H9 (cell line): ENCODE data around the gene FAM47C. TPM values are rescaled to one million over a fixed set of nuclear protein-coding genes. Genes with fewer than 3 reads are reported as not detected.
A peak's percentile ranks its signal among the peaks of the same experiment; 100 is the strongest.
"Not testable (repeated sequence)": the region's sequence is repeated elsewhere in the genome, so short reads cannot be mapped to it uniquely, and the experiment has no call there.

Experiments used
- DNase-seq: peaks from one replicate; pipeline ENCODE4 v3.0.0-alpha.2; 2017
- H2AFZ ChIP-seq: one replicate; pipeline ENCODE4 v1.6.1; 2013; ENCODE audit warnings: mild to moderate bottlenecking, low read length, control low read depth, moderate library complexity
- H2AK5ac ChIP-seq: 2 replicates; pipeline ENCODE4 v1.6.1; 2013; ENCODE audit warnings: low read length, control low read depth, mixed read lengths; ENCODE audit not compliant: insufficient read length
- H2BK120ac ChIP-seq: one replicate; pipeline ENCODE4 v1.6.1; 2013; ENCODE audit warnings: low read depth, mild to moderate bottlenecking, low read length, control low read depth, inconsistent platforms; ENCODE audit not compliant: poor library complexity, severe bottlenecking
- H2BK12ac ChIP-seq: 2 replicates; pipeline ENCODE4 v1.6.1; 2013; ENCODE audit warnings: low read length, control low read depth, mixed read lengths, low read depth; ENCODE audit not compliant: insufficient read length
- H2BK15ac ChIP-seq: 2 replicates; pipeline ENCODE4 v1.6.1; 2013; ENCODE audit warnings: low read depth, low read length, control low read depth
- H2BK20ac ChIP-seq: one replicate; pipeline ENCODE4 v1.6.1; 2013; ENCODE audit warnings: low read depth, mild to moderate bottlenecking, low read length, control low read depth, inconsistent platforms; ENCODE audit not compliant: poor library complexity, severe bottlenecking
- H2BK5ac ChIP-seq: 2 replicates; pipeline ENCODE4 v1.6.1; 2013; ENCODE audit warnings: low read length, control low read depth, mixed read lengths; ENCODE audit not compliant: insufficient read length
- H3K14ac ChIP-seq: 2 replicates; pipeline ENCODE4 v1.6.1; 2013; ENCODE audit warnings: low read length, control low read depth; ENCODE audit not compliant: insufficient read depth
- H3K18ac ChIP-seq: 2 replicates; pipeline ENCODE4 v1.6.1; 2013; ENCODE audit warnings: low read depth, mild to moderate bottlenecking, mixed read lengths, low read length, control low read depth; ENCODE audit not compliant: insufficient read length
- H3K23ac ChIP-seq: 2 replicates; pipeline ENCODE4 v1.6.1; 2013; ENCODE audit warnings: low read length, control low read depth, mixed read lengths, low read depth; ENCODE audit not compliant: insufficient read length
- H3K23me2 ChIP-seq: 2 replicates; pipeline ENCODE4 v1.6.1; 2013; ENCODE audit warnings: low read depth, mild to moderate bottlenecking, mixed read lengths, low read length, control low read depth; ENCODE audit not compliant: insufficient read length, poor library complexity, severe bottlenecking
- H3K27ac ChIP-seq: 2 replicates; pipeline ENCODE4 v1.5.1; 2013; ENCODE audit warnings: low read length, control low read depth, mixed read lengths, low read depth; ENCODE audit not compliant: insufficient read length
- H3K27me3 ChIP-seq: 2 replicates; pipeline ENCODE4 v1.6.1; 2013; ENCODE audit warnings: low read length, control low read depth, inconsistent platforms; ENCODE audit not compliant: insufficient read depth
- H3K4ac ChIP-seq: 2 replicates; pipeline ENCODE4 v1.6.1; 2013; ENCODE audit warnings: low read depth, mild to moderate bottlenecking, control low read depth, inconsistent platforms, low read length, moderate library complexity
- H3K4me1 ChIP-seq: 2 replicates; pipeline ENCODE4 v1.6.1; 2013; ENCODE audit warnings: low read length, control low read depth, inconsistent platforms; ENCODE audit not compliant: insufficient read depth
- H3K4me2 ChIP-seq: 2 replicates; pipeline ENCODE4 v1.6.1; 2013; ENCODE audit warnings: low read length, control low read depth, mixed read lengths; ENCODE audit not compliant: insufficient read length, insufficient read depth
- H3K56ac ChIP-seq: 2 replicates; pipeline ENCODE4 v1.6.1; 2013; ENCODE audit warnings: low read depth, mild to moderate bottlenecking, mixed read lengths, low read length, control low read depth; ENCODE audit not compliant: insufficient read length
- H3K79me1 ChIP-seq: 2 replicates; pipeline ENCODE4 v1.6.1; 2013; ENCODE audit warnings: low read depth, mild to moderate bottlenecking, moderate library complexity, low read length, control low read depth, inconsistent platforms; ENCODE audit not compliant: insufficient read depth, poor library complexity, severe bottlenecking
- H3K79me2 ChIP-seq: 2 replicates; pipeline ENCODE4 v1.6.1; 2013; ENCODE audit warnings: low read length, control low read depth, inconsistent platforms; ENCODE audit not compliant: insufficient read depth
- H3K9ac ChIP-seq: 2 replicates; pipeline ENCODE4 v1.6.1; 2013; ENCODE audit warnings: low read length, control low read depth, mixed read lengths; ENCODE audit not compliant: insufficient read length; ENCODE audit errors: extremely low read depth
- H3K9me3 ChIP-seq: one replicate; pipeline ENCODE4 v1.6.1; 2013; ENCODE audit warnings: low read depth, low read length, inconsistent platforms; ENCODE audit not compliant: control insufficient read depth
- H3T11ph ChIP-seq: one replicate; pipeline ENCODE4 v1.6.1; 2013; ENCODE audit warnings: mild to moderate bottlenecking, low read length, control low read depth, inconsistent platforms
- H4K20me1 ChIP-seq: one replicate; pipeline ENCODE4 v1.6.1; 2013; ENCODE audit not compliant: control insufficient read depth, insufficient read length, insufficient read depth
- H4K5ac ChIP-seq: 2 replicates; pipeline ENCODE4 v1.6.1; 2013; ENCODE audit warnings: low read depth, mild to moderate bottlenecking, mixed read lengths, low read length, control low read depth; ENCODE audit not compliant: insufficient read length
- H4K8ac ChIP-seq: replicated peaks from 2 replicates; pipeline ENCODE4 v1.6.1; 2013; ENCODE audit warnings: low read length, control low read depth, mixed read lengths, low read depth; ENCODE audit not compliant: insufficient read length
- H4K91ac ChIP-seq: 2 replicates; pipeline ENCODE4 v1.6.1; 2013; ENCODE audit warnings: low read depth, mild to moderate bottlenecking, moderate library complexity, mixed read lengths, low read length, control low read depth; ENCODE audit not compliant: insufficient read length
- H3K27ac Mint-ChIP-seq, 3 experiments: 2 replicates in 2 of 3; 3 replicates in 1 of 3; pipeline ENCODE4 v1.8.0; 2020 to 2021; ENCODE audit warnings: mixed read lengths in 3 of 3, mild to moderate bottlenecking in 1 of 3, moderate library complexity in 1 of 3
- H3K27me3 Mint-ChIP-seq: 2 replicates; pipeline ENCODE4 v1.8.0; 2021; ENCODE audit warnings: low read depth, mild to moderate bottlenecking, moderate library complexity, mixed read lengths
- H3K36me3 Mint-ChIP-seq, 3 experiments: 2 replicates in 2 of 3; 3 replicates in 1 of 3; pipeline ENCODE4 v1.8.0; 2020 to 2021; ENCODE audit warnings: low read depth in 3 of 3, mixed read lengths in 3 of 3; ENCODE audit not compliant: insufficient read depth in 1 of 3
- H3K4me1 Mint-ChIP-seq, 2 experiments: 2 replicates each; pipeline ENCODE4 v1.8.0; 2020; ENCODE audit warnings: mixed read lengths in 2 of 2
- H3K4me3 Mint-ChIP-seq, 2 experiments: 2 replicates in 1 of 2; 3 replicates in 1 of 2; pipeline ENCODE4 v1.8.0; 2020 to 2021; ENCODE audit warnings: mild to moderate bottlenecking in 2 of 2, mixed read lengths in 2 of 2, moderate library complexity in 1 of 2
- H3K9me3 Mint-ChIP-seq, 2 experiments: 2 replicates in 1 of 2; 3 replicates in 1 of 2; pipeline ENCODE4 v1.8.0; 2020; ENCODE audit warnings: mild to moderate bottlenecking in 2 of 2, mixed read lengths in 2 of 2, moderate library complexity in 1 of 2
- WGBS: extraction: QIAGEN DNeasy Blood & Tissue Kit; methylation state at CpG from one replicate; pipeline ENCODE4 v1.1.7; 2013; ENCODE audit warnings: missing lambda C conversion rate, low lambda C conversion rate, mixed read lengths; ENCODE audit not compliant: insufficient read length; ENCODE audit errors: extremely low coverage; 5-methylcytosine and 5-hydroxymethylcytosine counted together
- total RNA-seq: library from RNA; stranded (reverse); gene quantifications from 2 replicates; pipeline ENCODE4 v1.2.1, GENCODE V29; 2021
- TF ChIP-seq, protein P1 (sequence below): fragments of 200-600 bp; sonication (generic); conservative IDR thresholded peaks from 3 replicates; pipeline ENCODE4 v1.8.0; 2021; ENCODE audit warnings: antibody characterized with exemption, mild to moderate bottlenecking

Gene FAM47C
- total RNA-seq, 1 experiment from 2014 or later = 0.07 TPM

DNA sequence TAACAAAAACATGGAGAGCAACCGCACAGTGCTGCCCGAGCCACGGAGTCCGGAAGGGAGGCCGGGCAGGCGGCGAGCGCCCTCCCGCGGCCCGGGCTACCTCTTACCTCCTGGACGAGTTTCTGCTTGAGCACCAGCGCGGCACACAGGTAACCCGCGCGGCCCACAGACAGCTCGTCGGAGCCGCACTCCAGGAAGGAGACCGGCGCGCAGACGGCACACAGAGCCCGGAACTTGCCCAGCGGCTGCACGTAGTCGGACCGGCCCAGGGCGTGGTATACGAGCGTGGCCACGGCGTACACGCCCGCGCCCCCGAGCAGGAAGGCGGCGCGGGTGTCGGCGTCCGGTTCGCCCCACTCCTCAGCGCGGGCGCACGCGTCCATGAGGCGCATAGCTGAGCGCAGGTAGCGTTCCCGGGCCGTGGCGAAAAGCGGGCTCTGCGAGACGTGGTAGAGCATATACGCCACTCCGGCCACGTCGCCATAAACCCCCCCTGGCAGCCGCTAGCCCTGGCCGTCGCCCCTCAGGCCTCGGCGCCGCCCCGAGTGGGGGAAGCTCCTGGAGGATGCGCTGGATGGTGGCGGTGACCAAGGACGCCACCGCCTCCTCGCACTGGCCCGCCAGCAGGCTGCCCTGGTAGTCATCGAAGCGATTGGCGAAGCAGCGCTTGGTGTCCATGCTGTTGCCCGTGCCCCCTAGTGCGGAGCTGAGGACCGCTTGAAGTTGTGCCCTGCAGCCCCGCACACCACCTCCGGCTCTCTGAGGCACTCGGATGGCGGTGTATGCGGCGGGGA lies 22.6 kb upstream of the FAM47C start:
- peak overlapping the region; percentile 46 for H3K4me2 ChIP-seq

More for the DNA sequence above, 22.6 kb upstream of the FAM47C start:
- H2AK5ac ChIP-seq, H3K9me3 ChIP-seq, H3K79me1 ChIP-seq, H2BK5ac ChIP-seq, H3K79me2 ChIP-seq, H2BK120ac ChIP-seq, H3K23ac ChIP-seq, H3K27ac Mint-ChIP-seq, H2BK15ac ChIP-seq, H3K56ac ChIP-seq, H3K9ac ChIP-seq, H3K18ac ChIP-seq, H3K27me3 ChIP-seq, H3K4ac ChIP-seq, H3T11ph ChIP-seq, H4K5ac ChIP-seq, H3K36me3 Mint-ChIP-seq, H3K27ac ChIP-seq, H2AFZ ChIP-seq, H4K91ac ChIP-seq, H2BK12ac ChIP-seq, H3K23me2 ChIP-seq, H3K14ac ChIP-seq, H3K4me1 ChIP-seq, H4K8ac ChIP-seq, H4K20me1 ChIP-seq, H2BK20ac ChIP-seq: not testable (repeated sequence)
- Mint-ChIP-seq H3K9me3 (peaks cover 35 to 40% of the 10 kb centered on the region in 2 experiments), H3K4me1 (peaks cover 10 to 11% of the 10 kb centered on the region in 2 experiments), H3K27me3 (peaks cover 10% of the 10 kb centered on the region), H3K4me3 (peak overlapping the region; percentile 59 to 79)
- no CpG with 5 or more reads among the region's 89 CpGs for WGBS
- TF ChIP-seq, protein P1, sequence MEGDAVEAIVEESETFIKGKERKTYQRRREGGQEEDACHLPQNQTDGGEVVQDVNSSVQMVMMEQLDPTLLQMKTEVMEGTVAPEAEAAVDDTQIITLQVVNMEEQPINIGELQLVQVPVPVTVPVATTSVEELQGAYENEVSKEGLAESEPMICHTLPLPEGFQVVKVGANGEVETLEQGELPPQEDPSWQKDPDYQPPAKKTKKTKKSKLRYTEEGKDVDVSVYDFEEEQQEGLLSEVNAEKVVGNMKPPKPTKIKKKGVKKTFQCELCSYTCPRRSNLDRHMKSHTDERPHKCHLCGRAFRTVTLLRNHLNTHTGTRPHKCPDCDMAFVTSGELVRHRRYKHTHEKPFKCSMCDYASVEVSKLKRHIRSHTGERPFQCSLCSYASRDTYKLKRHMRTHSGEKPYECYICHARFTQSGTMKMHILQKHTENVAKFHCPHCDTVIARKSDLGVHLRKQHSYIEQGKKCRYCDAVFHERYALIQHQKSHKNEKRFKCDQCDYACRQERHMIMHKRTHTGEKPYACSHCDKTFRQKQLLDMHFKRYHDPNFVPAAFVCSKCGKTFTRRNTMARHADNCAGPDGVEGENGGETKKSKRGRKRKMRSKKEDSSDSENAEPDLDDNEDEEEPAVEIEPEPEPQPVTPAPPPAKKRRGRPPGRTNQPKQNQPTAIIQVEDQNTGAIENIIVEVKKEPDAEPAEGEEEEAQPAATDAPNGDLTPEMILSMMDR = peak; percentile 66
- peak; percentile 76 for DNase-seq
